GM21786 (cell line): Measurements from ENCODE around the gene ITFG1.

ENCODE experiments used
- ATAC-seq: cut with Tn5 transposase; IDR thresholded peaks from one replicate; pipeline ENCODE4 v1.9.1; 2021; ENCODE audit not compliant: unreplicated experiment

ITFG1 gene

GRCh38 chr16:47460711-47461597, at the start of gene ITFG1, which contains the start of gene PHKB:
Gene ITFG1 (minus strand): TSS chr16:47461063. CDS start chr16:47461045, 18 bp downstream.
Gene PHKB (plus strand): TSS chr16:47461331. CDS start chr16:47461351, 20 bp downstream.
- peak; percentile 69 for ATAC-seq

GRCh38 chr16:47507701-47508100, 46.8 kb upstream of the ITFG1 start:
- no peak for ATAC-seq

- ATAC-seq, result no peak
These were observed 45.9 kb upstream of the ITFG1 start for GRCh38 chr16:47506800-47507199.

GRCh38 chr16:47504599-47504998, 43.7 kb upstream of the ITFG1 start:
- ATAC-seq, result no peak

GRCh38 chr16:47503936-47504335, 43.1 kb upstream of the ITFG1 start:
- no peak for ATAC-seq

GRCh38 chr16:47499700-47500264, 38.9 kb upstream of the ITFG1 start:
- no peak for ATAC-seq

GRCh38 chr16:47499080-47499699, 38.3 kb upstream of the ITFG1 start:
- no peak for ATAC-seq

- peak; percentile 55 for ATAC-seq
These were observed 32.8 kb upstream of the ITFG1 start for GRCh38 chr16:47493381-47494337.

GRCh38 chr16:47492428-47493377, 31.8 kb upstream of the ITFG1 start:
- ATAC-seq, result peak; percentile 73

- ATAC-seq, result no peak
These were observed 31.2 kb upstream of the ITFG1 start for GRCh38 chr16:47492036-47492427.

GRCh38 chr16:47490471-47490870, 29.6 kb upstream of the ITFG1 start:
- no peak for ATAC-seq

GRCh38 chr16:47488051-47488450, 27.2 kb upstream of the ITFG1 start:
- no peak for ATAC-seq

GRCh38 chr16:47486856-47487255, 26.0 kb upstream of the ITFG1 start:
- no peak for ATAC-seq

GRCh38 chr16:47483616-47484015, 22.8 kb upstream of the ITFG1 start:
- ATAC-seq, result no peak

- ATAC-seq, result no peak
These were observed 21.0 kb upstream of the ITFG1 start for GRCh38 chr16:47481698-47482374.

GRCh38 chr16:47480410-47480809, 19.5 kb upstream of the ITFG1 start:
- ATAC-seq, result no peak

GRCh38 chr16:47477679-47478078, 16.8 kb upstream of the ITFG1 start:
- no peak for ATAC-seq

GRCh38 chr16:47476654-47477345, 15.9 kb upstream of the ITFG1 start:
- ATAC-seq, result no peak
